MM.1S (cell line): ENCODE results near the gene ACOX3.

Experiments used
- CTCF ChIP-seq: fragments of 300-600 bp; sonication (generic); IDR thresholded peaks from 2 replicates; pipeline ENCODE4 v1.5.1; 2016; ENCODE audit warnings: antibody characterized with exemption, low read length, mixed read lengths
- EZH2 ChIP-seq: fragments of 300-600 bp; sonication (generic); optimal IDR thresholded peaks from 2 replicates; pipeline ENCODE3; 2017; ENCODE audit warnings: low read depth, mild to moderate bottlenecking, antibody characterized with exemption, low read length, mixed read lengths
- EZH2phosphoT487 ChIP-seq: fragments of 300-600 bp; sonication (generic); IDR thresholded peaks from 2 replicates; pipeline ENCODE4 v1.6.1; 2018; ENCODE audit warnings: antibody characterized with exemption, low read length

- no peak for TF ChIP-seq CTCF
- no peak for TF ChIP-seq EZH2
- TF ChIP-seq EZH2phosphoT487, result no peak
Measured at GRCh38 chr4:8414377-8414776, 26.1 kb downstream of the ACOX3 start.
